GM19468 (cell line): ENCODE data around the gene TGFB2.

ENCODE experiments used
- ATAC-seq: cut with Tn5 transposase; IDR thresholded peaks from one replicate; pipeline ENCODE4 v1.9.1; 2021; ENCODE audit warnings: mild to moderate bottlenecking, moderate library complexity, moderate number of reproducible peaks; ENCODE audit not compliant: unreplicated experiment; ENCODE audit errors: extremely low read depth

TGFB2 gene

DNA sequence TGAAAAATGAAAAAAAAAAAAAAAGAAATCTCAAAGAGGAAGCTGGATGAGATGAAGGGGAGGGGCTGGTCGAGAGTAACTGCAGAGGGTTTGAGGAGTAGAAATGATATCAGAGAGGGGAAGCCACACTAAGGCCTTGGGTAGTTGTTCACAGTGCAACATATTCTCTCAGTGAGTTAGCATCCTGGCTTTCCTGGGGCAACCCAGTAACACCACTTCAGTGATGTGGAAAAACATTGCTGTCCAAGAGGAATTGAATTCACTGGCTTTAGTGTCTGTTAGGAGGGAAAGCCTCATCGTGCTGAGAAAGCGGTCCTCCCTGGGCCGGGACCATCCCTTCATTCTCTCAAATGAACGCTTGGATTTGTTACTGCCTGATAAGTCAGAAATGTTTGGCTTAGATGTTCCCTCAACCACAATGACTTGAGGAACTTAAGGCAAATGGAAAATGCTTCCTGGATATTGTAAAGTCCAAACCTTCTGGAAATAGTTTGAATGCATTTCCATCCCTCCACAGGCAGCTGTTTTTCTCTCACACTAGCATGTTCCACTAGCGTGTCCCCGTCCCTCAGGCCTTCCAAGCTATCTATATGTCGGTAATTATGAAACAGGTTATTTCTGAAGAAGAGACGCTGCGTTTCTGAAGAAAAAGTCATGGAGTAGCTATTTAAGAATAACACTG lies 12.2 kb downstream of the TGFB2 start:
- no peak for ATAC-seq

DNA sequence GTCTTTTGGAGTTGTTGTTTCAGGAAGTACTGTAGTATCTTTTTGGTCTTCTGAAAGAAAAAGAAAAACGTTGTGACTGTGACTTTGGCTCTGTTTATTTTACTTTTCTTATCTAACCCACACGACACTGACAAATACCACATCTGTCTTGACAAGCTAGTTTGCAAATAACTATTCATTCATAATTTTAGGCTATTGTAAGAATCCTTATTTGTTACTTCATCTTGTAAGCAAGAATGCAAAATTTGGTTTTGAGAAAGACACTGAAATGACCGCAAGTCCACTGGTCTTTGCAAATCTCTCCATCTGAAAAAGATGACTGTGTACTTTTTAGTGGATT lies 12.7 kb downstream of the TGFB2 start:
- no peak for ATAC-seq

DNA sequence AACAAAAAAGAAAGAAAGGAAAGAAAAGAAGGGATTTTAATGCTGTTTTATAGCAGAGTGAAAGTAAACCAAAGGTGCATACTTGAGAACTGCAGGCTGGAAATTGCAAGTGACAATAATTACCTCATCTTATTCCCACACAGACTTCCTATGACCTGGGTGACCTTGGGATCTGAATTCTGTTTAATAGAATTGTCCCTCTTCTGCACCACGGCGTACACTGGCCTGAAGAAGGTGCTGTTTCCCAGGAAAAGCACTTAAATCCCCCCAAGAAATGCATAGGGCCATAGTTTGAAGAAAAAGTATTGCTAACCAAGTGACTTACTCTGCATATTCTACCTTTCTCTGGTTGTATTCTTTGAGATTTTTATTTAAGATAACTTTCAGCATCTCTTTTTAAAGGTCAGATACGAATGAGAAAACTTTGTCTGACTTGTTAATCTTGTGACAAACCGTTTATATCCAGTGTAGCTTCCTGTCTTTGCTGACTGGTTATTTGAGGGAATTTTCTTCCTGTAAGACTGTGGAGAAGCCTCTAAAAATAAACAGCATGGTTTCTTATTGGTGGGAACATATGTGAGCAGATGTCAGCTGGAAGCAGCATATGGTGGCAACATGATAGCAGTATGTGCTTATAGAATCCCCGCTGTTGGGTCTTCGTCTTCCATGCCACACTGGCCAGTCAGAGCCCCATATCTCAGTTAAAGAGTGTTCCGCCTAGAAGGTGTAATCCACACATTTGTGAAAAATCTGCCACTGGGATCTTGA lies 16.3 kb downstream of the TGFB2 start:
- no peak for ATAC-seq

DNA sequence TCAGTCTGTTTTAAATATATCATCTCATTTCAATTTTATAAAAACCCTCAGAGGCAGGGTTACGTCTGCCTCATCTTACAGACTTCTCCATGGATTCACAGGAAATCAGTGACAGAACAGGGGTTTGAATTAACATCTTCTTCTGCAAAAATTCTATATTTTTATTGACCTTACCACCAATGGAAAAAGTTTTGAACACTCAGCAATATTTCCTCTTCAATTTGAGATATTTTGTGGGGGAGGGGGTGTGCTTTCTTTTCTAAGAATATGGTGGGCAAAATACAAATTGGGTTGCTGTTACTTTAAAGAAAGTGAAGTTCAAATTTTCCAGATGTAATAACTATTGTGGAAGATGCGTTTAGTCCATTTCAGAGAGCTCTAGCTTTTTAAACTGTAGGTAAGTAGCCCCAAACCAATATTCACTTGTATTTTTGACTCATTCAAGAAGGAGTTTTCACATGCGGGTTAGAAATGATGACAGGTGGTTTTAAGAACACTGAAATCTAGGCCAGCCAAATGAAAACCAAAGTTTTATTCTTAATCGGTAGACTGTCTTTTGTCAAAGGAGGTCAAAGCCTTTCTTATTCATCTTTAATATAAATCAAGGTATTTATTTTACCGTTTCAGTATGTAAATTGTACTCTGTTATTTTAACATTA lies 17.4 kb downstream of the TGFB2 start:
- ATAC-seq: no peak

DNA sequence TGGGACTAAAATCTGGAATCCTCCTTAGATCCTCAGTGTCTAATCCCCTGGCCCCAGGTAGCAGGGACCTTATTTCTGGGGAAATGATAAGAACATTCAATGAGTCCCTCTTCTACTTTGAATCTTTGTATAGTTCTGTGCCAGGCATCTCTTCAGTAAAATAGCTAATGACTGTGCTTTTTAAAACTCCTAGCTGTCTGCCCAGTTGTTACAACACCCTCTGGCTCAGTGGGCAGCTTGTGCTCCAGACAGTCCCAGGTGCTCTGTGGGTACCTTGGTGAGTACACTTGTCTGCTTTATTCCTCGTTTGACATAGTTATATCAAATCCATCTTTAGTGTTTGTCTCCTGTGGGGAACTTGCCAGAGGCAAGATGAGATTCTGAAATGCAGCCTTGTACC lies 18.0 kb downstream of the TGFB2 start:
- no peak for ATAC-seq

DNA sequence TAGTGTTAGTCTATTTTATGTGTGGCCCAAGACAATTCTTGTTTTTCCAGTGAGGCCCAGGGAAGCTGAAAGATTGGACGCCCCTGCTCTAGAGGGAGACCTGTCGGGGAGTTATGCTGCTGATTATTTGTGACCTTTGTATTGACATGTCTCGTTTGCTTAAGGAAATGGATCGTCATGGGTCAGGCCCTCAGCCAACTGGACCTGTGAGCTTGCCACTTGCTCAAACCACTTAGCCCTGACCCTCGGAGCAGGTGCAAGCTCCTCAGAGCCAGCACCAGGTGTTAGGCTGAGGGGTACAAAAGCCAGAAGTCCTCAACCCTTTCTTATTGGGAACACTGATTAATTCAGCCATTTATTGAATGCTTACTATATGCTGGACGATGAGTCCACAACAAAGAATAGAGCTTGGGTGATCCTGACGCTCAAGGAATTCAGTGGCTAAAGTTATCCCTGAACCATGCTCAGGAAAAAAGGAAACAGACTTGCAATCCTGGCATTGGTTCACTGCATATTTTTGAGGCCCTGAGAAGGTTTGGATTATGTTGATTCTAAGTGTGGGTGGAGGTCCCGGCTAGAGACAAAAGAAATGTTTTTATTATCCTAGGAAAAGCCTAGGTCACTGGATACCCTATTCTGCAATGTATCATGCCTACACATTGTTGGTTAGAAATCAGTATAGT lies 19.0 kb downstream of the TGFB2 start:
- no peak for ATAC-seq

DNA sequence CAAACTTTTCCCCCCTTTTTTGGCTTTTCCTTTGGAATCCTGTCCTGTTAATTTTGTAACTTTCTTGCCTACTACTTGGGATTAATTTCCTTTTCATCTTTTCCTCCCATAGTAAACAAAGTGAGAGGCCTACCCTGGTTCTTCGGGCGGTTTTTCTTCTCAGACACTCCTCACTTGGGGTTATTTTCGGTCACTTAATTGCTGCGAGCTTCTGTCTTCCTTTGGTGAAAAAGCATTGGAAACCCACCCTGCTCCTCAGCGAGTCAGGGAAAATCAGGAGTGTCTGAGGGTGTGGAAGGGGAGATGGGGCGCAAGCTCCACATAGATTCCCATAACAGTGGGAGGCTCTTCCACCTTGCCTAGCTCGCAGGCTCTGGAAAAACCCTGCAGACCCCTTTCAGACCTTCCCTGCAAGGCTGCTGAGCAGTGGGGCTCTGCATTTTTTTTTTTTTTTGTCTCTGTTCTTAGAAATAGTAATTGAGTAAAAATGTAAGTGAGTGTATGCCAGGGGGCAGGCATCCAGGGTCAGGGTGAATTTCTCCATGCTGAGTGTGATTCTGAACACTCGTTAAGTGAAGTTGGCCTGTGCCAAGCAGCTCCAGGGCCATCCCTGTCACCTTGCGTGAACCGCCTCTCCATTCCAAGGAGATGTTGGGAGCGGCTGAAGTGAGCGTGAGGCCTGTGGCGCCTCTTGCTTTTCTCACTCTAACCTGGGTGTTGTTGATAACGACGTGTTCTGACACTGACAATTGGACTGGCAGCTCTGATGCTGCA lies 20.3 kb downstream of the TGFB2 start:
- ATAC-seq: no peak

DNA sequence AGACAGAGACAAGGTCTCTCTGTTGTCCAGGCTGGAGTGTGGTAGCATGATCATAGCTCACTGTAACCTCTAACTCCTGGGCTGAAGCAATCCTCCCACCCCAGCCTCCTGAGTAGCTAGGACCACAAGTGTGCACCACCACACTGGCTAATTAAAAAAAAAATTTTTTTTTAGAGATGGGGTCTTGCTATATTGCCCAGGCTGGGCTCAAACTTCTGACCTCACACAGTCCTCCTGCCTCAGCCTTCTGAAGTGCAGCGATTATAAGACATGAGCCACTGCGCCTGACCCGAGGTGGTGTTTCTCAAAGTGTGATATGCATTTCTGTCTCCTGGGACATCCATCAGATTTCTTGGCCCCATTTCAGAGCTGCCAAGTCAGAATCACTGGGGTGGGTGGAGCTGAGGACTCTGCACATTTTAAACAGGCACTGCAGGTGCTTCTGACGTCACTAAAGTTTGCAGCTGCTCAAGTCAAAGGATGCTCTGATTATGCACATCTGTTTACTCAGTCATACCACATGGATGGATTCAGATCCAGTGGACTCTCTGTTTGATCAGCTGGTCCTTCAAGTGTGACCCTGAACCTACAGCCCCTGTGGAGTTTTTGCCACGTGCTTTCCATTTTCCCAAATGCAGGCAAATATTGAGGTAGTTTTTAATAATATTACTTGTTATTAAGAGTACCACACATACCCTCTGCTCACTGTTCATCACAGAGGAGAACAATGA lies 21.4 kb downstream of the TGFB2 start:
- ATAC-seq: no peak

DNA sequence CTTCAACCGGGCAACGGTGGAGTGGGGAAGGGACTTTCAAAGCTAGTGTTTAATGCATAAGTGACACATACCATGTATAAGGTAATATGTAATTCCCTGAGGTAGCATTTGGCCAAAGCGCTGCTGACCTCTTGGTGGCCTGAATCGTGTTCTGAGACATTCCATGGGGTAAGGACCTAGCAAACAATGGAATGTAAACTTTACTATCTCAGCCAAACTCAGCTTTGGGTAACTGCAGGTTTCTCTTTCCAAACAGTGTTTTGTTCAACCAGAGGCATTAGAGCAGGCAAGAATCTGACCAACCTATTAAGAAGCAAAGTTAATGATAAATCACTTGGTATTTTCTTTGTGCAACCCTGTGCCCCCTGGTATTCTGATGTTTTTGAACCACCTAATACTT lies 22.0 kb downstream of the TGFB2 start:
- ATAC-seq: no peak

DNA sequence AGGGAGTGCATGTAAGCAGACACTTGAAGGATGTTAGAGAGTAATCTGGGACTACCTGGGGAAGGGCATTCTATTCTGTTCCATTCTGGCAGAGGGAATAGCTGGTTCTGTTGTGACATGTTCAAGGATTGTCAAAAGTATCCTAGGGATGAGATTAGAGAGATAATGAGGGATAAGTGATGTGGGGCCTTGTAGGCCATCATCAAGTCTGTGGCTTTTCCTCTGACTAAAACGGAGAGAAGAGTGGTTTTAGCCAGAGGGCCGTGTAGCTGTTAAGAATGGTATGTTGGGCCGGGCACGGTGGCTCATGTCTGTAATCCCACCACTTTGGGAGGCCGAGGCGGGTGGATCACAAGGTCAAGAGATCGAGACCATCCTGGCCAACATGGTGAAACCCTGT lies 23.6 kb downstream of the TGFB2 start:
- ATAC-seq: no peak

DNA sequence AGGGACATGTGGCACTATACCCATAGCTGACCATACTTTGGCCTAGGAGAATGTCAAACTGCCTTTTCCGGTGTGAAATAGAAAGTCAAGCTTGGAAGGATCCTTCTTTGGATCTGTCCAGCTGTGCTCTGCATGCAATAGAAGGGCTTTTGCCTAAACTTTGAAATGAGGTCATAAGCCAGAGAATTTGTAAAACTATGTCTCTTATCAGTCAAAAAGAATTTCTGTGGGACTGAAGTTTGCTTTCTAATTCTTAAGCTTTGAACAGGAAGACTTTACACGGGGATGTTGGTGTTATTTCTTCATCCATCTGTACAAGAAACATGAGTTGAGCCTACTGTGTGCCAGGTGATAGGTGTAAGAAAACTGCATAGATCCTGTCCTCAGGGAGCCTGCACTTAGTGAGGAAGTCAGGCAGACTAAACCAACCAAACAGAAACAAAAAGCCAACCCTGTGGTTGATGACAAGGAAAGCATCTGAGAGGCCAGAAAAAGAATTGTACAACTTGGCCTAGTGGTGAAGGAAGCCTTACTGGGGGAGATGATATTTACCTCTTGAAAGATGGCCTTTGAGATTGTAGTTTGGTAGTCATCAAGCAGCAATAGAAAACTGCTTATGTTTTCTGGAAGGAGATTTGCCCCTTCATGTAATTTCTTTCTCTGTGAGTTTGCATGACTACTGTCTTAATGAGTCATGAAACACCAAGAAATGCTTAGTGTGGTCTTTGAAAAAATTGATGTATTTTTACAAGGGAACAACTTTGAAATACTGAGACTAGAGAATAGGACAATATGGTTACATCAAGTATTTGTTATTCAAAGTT lies 24.8 kb downstream of the TGFB2 start:
- no peak for ATAC-seq

DNA sequence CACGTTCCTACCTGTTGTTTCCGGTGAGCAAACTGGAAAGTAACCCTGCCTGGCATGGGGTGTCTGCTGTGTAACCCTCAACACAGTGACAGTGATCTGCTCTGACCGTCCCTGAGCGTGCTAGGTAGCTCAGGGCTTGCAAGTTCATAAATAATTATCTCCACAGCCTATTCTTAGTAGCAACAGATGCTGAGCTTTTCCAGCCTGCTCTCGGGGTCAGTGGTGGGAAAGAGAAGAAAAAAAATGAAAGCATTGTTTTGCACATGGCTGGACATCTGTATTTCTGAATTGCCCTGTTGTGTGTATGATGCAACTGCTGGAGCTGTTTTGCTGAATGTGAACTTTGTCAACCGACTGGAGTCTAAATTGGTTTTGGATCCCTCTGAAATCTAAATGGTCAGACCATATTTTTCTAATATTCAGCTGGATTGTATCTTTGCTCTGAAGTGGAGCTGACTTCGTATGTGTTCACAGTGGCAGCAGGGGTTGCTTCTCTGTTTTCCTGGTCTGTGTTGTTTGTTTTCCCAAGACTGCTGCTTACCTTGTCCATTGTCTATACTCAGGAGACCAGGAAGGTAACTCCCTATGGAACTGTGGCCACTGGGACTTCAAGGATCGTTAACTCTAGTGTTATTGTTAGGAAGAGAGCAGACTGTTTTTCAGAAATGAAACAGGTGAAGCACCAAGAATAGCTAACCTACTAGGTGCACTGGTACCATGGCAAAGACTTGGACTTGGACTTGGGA lies 27.0 kb downstream of the TGFB2 start:
- no peak for ATAC-seq

DNA sequence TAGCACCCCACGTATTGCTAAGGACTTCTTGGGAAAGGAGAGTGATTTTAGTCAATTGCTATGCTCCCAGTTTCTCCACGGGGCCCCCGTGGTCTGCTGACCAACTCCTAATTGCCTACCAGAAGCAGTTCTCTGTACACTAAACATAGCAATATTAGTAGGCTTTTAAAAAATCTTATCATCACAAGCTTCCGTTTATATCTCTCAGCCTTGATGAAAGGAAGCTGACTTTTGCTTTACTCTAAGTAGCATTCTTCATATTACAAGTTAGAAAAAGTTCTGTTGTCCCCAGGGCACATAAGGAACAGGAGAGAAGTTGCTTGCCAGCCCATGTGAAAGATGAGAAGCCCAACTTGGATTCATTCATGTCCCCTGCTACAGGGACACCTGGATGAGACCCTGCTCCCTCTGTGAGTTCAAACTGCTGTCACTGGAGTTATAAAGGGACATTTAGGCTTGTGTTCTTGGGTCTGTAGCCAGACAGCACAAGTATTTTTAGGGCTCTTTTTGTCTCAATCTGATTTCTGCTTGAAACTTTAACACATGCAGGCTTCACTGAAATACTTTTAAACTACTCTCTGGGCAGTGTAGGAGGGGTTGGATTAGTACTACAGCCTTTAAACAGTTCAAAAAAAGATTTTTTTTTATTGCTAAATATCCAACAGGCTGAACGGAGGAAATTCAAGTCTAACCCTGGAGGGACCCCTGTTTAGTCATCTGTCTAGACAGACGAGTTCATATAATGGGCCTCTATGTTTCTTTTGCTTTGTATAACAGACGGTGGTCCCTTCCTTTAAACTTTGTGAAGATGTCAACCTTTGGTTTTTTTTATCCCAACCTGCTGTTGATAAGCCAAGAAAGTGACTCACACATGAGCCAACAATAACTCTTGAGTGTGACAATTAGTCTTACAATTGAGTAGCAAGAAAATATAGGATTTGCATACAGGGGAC lies 29.5 kb downstream of the TGFB2 start:
- no peak for ATAC-seq

DNA sequence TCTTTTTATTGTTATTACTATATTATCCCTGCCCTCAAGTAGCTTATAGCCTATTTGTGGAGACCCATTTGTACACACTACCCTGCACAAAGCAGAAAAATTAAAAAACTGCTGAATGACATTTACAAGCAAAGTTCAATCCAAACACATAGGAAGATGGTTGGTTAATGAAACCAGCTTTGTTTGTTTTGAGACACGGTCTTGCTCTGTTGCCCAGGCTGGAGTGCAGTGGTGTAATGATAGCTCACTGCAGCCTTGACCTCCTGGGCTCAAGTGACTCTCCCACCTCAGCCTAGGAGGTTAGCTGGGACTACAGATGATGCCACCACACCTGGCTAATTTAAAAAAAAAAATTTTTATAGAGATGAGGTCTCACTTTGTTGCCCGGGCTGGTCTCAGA lies 31.6 kb downstream of the TGFB2 start:
- no peak for ATAC-seq

DNA sequence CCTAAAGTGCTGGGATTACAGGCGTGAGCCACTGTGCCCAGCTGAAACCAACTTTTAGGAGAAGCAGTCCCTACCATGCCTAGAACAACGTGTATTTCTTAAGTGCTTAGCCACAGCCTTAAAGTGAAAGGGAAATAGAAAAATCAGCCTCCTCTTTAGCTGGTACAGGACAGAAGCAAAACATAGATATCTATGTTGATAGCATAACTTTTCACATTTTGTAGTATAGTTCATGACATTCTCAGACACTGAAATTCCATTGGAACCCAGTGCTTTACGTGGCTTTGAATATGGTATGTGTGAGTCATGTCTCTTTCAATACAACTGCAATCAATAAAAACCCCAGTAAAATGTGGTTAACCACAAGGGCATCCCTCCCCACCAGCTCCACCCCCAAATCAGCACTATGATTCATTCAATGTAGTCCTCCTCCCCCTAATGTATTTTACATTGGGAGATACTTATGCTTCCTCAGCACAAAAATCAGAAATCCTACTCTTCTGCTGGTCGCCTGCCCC lies 32.1 kb downstream of the TGFB2 start:
- peak; percentile 80 for ATAC-seq

DNA sequence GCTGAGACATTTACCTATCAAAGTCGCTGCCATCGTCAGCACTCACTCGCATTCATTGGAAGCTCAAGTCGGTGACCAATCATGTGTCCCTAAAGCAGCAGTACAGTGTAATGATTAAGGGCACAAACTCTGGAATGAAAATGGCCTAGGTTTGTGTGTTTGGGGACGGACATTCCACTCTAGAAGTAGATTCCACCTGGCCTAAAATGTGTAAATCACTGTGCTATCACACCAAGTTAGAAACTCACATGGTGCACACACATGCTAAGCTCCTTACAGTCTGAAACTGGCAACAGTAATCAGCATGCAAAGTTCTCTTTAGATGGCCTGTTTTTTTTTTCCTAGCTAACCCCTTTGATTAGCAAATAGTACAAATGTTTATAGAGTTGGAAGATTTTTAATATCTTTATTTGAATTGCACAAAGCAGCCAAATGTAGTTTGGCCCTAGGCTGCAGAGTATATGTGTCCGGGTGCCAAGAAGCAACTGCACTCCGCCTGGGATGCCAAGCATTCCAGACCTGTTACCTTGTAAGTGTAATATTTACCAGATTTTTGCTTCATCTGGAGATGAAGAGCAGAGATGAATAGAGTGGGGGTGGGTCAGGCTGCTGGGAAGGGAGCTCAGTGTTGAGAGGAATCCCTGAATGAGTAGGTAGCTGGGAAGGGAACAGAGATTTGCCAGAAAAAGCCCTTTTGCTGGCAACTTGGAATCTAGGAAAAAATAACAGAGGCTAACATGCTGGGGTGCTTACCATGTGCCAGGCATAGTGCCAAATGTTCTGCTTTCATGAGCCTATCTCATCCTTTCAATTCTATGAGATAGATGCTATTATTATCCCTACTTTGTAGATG lies 35.2 kb downstream of the TGFB2 start:
- no peak for ATAC-seq
